A673 (cell line): ENCODE results near the gene PRKCI.

Experiments
- EZH2 ChIP-seq: fragments of 200-600 bp; sonication (generic); IDR thresholded peaks from 2 replicates; pipeline ENCODE4 v1.6.1; 2017; ENCODE audit warnings: borderline replicate concordance, low read depth, mild to moderate bottlenecking, mixed read lengths, antibody characterized with exemption, low read length; ENCODE audit not compliant: poor library complexity, severe bottlenecking
- TF ChIP-seq, protein P1 (sequence below): fragments of 300-800, 200-600 bp; sonication (generic); conservative IDR thresholded peaks from 2 replicates; pipeline ENCODE4 v1.5.1; 2017; ENCODE audit warnings: low read depth, mild to moderate bottlenecking, antibody characterized with exemption, low read length, moderate library complexity, mixed read lengths

- TF ChIP-seq, protein P1, sequence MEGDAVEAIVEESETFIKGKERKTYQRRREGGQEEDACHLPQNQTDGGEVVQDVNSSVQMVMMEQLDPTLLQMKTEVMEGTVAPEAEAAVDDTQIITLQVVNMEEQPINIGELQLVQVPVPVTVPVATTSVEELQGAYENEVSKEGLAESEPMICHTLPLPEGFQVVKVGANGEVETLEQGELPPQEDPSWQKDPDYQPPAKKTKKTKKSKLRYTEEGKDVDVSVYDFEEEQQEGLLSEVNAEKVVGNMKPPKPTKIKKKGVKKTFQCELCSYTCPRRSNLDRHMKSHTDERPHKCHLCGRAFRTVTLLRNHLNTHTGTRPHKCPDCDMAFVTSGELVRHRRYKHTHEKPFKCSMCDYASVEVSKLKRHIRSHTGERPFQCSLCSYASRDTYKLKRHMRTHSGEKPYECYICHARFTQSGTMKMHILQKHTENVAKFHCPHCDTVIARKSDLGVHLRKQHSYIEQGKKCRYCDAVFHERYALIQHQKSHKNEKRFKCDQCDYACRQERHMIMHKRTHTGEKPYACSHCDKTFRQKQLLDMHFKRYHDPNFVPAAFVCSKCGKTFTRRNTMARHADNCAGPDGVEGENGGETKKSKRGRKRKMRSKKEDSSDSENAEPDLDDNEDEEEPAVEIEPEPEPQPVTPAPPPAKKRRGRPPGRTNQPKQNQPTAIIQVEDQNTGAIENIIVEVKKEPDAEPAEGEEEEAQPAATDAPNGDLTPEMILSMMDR: no peak
- TF ChIP-seq EZH2: no peak
Observed at GRCh38 chr3:170322566-170323269, 100.5 kb downstream of the PRKCI start.
